DMS 273 (cell line): Measurements from ENCODE around the gene SMTNL1.

Source experiments
- DNase-seq: peaks from one replicate; lab custom pipeline; 2025; ENCODE audit not compliant: unreplicated experiment; lab: John Stamatoyannopoulos, UW

Gene SMTNL1

GRCh38 chr11:57586711-57587245 is 49.4 kb downstream of the SMTNL1 start:
- no peak for DNase-seq

- no peak for DNase-seq
Observed at GRCh38 chr11:57588046-57588710, 50.8 kb downstream of the SMTNL1 start.

- DNase-seq, result no peak
Observed at GRCh38 chr11:57596266-57596885, 59.0 kb downstream of the SMTNL1 start.

GRCh38 chr11:57597461-57597915 is 60.1 kb downstream of the SMTNL1 start, which contains the start of gene SERPING1:
SERPING1 (plus strand) TSS chr11:57597685; CDS start chr11:57598271, 586 bp downstream.
- DNase-seq, result peak; percentile 36

- peak; percentile 76 for DNase-seq
Observed at GRCh38 chr11:57597916-57598830, 60.8 kb downstream of the SMTNL1 start.

- DNase-seq, result no peak
Observed at GRCh38 chr11:57598831-57599155, 61.4 kb downstream of the SMTNL1 start.

- DNase-seq, result no peak
Observed at GRCh38 chr11:57599381-57599780, 62.0 kb downstream of the SMTNL1 start.
